Left ventricle myocardium superior (tissue), 1 donor: ENCODE results near the gene LZTR1. TPM values are rescaled to one million over a fixed set of nuclear protein-coding genes. Genes with fewer than 3 reads are reported as not detected.

Experiments
- ATAC-seq: fragments of 200-7000 bp; cut with Tn5 transposase; one replicate; pipeline ENCODE4 v1.9.1; 2020; ENCODE audit warnings: mild to moderate bottlenecking, moderate library complexity
- DNase-seq: peaks from one replicate; pipeline ENCODE4 v3.0.0-alpha.2; 2020
- intact Hi-C: fragments of 100-400 bp; cut with micrococcal nuclease; formaldehyde crosslinking; loops from one replicate; pipeline ENCODE4 v1.11.0; 2022
- total RNA-seq: library from RNA; stranded (reverse); fragmentation: NEBNext Ultra II Directional; extraction: Animal tissue kit (Norgen Biotek cat#: 25700); gene quantifications from one replicate; pipeline ENCODE4 v1.2.1, GENCODE V29; 2021
- donor health status: DM: no; HTN: yes; CAD: no; lungs with severe emphysema.

Gene LZTR1
- total RNA-seq, 1 donor from 2014 or later: 24.4 TPM

DNA sequence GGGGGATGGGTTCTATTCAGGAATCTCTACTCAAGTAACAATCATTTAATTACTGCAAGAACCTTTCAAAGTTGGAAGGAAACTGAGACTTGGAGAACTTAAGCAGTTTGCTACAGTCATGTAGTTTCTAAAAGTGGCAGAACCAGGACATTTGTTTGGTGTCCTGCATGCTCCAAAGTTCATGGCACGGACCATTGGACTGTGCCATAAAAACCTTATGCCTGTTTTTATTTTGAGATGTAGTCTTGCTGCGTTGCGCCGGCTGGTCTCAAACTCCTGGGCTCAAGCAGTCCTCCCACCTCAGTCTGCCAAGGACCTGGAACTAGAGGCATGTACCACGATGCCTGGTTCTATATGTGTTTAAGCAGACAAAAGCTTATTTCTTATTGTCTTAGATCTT lies 33.6 kb upstream of the LZTR1 start:
- no peak for ATAC-seq
- intact Hi-C loops: no loop called here
- DNase-seq: no peak

DNA sequence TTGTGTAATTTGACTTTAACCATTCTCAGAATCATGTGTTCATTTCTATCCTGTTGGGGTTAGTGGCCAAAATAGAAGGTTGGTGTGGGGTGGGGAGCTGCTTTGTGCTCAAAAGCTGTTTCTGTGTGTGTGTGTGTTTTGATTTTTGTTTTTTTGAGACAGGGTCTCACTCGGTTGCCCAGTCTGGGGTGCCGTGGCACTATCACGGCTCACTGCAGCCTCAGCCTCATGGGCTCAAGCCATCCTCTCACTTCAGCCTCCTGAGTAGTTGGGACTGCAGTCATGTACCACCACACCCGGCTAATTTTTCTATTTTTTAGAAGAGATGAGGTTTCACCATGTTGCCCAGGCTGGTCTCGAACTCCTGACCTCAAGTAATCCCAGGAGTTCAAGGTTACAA lies 33.1 kb upstream of the LZTR1 start:
- DNase-seq: no peak
- intact Hi-C loops: no loop called here
- no peak for ATAC-seq

DNA sequence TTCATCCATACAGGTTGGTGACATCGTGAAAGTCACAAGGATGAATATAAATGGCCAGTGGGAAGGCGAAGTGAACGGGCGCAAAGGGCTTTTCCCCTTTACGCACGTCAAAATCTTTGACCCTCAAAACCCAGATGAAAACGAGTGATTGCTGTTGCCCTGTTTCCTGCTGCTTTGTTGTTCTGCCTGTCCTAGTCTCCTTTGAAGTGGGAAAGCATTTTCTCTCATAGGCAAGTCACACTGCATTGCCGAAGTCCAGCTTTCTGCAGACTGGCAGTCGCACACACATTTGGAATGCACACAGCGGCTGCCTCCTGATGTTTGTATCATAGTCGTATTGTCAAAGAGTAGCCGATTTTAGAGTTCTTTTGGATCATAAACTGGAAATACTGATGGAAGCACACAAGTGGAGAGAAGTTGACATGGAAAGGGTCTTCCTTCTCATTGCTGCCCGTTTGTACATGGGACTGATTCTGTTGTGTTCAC lies 32.4 kb upstream of the LZTR1 start:
- no peak for DNase-seq
- intact Hi-C loops: no loop called here
- ATAC-seq: no peak

DNA sequence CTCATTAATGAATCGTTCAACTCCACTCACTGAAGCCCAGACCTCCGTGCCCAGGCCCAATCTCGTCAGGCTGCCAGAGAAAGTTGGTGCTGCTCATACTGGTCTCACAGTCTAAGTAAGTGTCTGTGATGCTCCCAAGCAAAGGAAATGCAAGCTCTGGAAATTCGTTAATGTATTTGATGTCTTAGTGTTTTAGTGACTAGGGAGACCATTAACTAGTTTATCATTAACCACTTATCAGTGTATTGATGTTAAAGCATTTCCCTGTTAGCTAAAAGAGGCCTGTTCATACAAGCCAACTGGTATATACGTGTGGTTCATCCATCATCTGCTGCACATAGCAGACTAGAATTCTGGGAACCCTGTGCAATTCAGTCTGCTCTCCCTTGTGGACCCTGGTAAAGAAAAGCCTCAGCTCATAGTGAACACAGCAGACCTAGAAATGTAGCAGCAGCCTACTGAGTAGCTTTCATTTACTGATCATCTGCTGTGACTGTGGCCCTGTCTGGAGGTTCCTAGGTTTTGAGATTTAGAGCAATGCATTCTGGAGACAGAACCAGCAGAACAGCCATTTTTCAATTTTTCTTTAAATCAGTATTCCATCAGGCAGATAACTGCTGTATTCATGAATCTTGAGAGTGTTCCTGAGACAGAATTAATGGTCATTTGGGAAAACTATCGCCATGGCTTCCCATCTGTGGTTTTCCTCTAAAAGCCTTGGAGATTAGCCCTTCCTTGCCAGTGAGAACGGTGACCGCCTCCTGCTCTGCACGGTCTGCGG lies 30.8 kb upstream of the LZTR1 start:
- intact Hi-C loops: no loop called here
- DNase-seq: no peak
- no peak for ATAC-seq

DNA sequence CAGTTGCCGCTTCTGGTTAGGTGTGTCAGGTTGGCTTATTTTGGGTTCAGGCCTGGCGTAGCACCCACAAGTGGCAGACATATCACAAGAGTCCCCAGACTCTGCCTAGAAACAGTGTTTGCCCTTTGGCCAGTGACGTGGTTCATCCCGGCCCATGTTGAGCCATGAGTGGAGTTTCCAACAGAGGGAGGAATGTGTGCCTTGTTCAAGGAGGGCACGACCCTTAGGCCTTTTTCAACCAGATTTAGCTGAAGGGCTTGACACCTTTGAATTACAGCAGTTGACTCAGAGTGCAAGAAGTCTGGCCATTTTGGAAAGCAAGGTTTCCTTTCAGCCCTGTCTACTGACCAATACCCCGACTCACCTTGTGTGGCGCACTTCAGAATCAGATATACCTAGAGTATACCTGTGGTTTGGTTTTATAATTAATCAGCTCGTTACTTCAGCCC lies 30.1 kb upstream of the LZTR1 start:
- no peak for DNase-seq
- no peak for ATAC-seq
- intact Hi-C loops: no loop called here

DNA sequence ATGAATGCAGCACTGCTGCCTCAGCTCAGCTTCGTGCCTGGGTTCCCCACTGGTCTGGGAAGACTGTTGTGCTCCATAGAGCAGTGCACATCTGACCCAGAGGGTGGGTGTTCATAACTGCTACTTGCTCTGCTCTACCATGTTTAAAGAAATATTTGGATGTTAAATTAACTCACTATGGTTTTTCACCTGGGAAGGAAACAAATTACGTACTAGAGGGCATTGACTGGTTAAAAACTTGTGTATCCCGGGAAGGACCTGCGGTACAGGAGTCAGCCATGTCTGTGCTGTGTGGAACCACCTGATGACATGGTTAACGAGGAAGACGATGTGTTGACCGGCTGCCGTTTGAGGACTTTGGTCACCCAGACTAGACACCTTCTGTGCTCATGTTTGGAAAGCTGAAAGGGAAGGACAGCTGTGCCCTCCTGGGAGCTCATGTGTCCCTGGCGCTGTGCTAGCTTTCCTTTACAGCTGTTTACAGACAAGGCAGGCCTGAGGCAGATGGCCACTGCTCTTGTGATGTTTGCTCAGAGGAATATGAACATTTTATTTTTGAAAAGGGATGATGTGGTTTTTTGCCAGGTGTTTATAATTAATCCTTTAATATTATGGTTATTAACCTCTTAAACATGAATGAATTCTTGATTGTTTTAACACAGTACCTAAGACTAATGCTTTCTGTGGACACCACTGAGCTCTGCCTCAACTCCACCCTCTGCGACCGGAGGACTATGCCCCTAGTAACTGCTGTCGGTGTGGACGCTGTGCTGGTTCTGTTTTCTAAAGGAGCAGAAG lies 29.4 kb upstream of the LZTR1 start:
- intact Hi-C loops: no loop called here
- ATAC-seq (no peak), DNase-seq (no peak)

DNA sequence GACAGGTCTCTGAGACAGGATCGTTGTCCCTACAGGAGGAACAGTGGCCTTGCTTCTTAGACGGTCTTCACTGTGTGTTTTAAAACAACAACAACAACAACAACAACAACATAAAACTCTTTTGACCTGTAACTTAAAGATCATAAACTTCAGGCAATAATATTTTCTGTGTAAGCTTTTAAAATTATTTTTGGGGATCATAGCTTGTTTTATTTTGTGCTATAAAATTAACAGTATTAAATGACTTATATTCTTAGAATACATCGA lies 28.8 kb upstream of the LZTR1 start:
- DNase-seq (no peak), ATAC-seq (no peak)
- intact Hi-C loops: no loop called here

DNA sequence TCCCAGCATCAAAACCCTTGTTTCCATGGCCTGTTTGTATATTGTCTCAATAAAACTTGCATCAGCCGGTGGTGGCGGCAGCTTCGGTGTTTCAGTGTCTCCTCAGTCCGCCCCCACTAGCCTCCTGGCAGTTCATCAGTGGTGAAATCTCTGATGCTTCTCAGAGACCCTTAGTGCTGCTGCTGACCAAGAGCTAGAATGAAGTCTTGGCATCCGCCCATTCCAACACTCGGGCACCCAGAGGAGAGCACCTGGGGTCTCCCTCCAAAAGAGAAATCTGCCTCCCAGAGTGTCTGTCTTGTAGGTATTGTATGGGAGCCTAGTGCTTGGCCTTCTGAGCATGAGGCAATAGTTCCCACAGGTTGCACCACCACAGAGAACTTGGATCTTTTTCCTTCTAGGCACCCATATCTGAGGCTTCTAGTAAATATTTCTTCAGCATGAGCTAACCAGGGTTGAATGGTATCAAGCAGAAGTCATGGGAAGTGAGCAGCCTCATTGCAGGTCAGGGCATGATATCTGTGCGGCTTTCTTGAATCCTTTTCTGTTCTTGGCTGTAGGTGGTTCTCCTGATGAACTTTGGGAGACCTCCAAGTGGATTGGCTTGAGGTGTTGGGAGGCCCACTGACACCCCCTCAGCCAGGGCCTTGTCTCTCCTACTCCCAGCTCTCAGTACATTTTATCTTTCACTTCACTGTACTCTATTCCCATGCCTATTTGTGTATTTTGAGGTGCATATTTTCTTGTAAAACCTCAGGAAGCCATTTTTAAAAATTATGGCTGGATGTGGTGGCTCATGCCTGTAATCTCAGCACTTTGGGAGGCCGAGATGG lies 28.2 kb upstream of the LZTR1 start:
- no peak for DNase-seq
- ATAC-seq: no peak
- intact Hi-C loops: no loop called here

DNA sequence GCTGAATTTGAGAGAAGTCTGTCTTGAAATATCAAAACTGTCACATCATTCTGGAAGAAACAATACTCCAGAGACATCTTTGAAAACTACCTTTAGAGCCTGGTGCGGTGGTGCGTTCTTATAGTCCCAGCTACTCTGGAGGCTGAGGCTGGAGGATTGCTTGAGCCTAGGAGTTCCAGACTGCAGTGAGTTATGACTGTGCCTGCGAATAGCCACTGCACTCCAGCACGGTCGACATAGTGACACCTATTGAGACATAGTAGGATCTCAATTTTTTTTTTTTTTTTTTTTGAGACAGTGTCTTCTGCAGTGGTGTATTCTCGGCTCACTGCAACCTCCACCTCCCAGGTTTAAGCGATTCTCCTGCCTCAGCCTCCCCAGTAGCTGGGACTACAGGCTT lies 26.5 kb upstream of the LZTR1 start:
- intact Hi-C loops: no loop called here
- ATAC-seq (no peak), DNase-seq (no peak)

DNA sequence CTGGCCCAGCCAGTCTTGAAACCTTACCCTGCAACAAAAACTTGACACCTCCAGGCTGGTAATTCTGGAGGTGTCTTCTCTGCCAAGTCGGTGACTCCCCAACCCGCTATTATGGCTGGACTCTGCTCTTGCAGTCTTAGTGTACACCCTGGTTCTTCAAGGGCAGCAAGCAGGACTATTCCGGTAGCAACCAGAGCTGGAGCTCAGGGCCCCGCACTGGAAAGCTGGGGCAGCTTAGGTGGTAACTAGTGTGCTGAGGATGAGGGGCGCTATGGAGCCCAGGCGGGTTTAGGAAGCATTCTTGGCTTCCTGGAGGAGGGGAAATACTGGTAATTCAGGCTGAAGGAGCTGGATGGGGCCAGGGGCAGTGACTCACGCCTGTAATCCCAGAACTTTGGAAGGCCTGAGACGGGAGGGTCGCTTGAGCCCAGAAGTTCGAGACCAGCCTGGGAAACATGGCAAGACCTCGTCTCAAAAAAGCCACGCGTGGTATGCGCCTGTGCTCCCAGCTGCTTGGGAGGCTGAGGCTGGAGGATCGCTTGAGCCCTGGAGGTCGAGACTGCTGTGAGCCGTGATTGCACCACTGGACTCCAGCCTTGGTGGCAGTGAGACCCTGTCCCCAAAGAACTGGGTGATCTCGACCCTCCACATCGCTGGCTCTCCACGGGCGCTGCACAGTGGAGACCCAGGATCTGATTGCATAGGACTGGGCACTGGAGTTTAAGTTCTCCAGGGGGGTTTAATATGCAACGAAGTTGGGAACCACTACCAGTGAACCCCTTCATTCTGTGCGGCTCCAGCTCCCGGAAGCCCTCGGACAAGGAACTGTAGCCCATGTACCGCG lies 25.6 kb upstream of the LZTR1 start:
- ATAC-seq: no peak
- DNase-seq: no peak
- intact Hi-C loops: no loop called here

DNA sequence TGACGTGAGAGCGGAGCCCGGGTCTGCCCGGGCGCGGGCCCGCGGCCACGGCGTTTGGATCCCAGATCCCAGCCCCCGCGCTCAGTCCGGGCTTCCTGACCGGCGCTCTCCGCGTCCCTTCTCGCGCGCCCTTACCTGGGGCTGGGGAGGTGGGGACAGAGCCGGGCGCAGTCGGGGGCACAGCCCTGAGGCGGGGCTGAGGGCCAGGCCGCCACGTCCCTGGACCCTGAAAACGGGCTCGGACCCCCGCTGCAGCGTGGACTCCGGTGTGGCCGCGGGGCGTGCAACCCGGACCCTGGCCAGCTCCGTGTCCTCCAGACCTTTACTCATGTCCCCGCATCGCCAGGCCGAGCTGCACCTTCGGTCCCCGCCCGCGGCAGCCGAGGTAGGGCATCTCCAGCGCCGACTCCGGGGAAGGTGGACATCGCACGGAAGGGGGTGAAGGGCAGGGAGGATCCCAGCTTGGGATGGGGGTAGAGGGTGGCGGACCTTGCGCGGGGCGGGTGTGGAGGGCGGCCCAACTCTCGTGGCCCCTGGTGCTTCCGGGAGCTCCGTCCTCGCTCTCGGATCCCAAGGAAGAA lies 24.9 kb upstream of the LZTR1 start:
- DNase-seq: peak; percentile 49

DNA sequence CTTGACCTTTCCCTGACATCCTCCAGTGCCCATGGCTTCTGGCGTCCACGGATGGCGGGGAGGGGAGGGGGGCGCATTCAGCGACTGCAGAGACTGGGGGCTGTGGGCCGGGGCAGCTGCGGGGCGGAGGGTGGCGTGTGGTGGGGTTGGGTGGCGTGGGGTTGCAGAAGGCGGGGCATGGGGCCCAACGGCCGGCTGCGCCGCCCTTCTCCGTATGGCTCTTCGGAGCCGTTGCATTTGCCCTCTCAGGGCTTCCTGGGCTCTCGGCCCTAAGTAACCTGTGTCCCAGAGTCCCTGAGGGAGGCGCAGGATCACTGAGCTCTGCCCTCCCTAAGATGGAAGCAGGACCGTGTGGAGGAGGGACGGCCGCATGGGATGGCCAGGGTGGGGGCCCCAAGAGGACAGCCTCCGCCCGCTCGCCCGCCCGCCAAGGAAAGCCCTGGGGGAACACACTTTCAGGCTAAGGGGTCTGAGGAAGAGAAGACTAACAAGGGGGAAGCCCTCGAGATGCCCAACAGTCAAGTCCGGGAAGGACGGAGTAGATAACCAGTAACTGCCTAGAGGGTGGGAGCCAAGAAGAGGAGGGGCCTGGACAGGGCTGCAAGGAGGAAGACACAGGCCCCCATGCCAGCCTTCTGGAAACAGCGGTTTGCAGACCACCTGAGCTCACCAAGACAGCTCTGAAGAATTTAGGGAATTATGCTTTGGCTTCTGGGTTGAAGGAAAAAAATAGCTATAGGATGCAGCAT lies 24.2 kb upstream of the LZTR1 start:
- DNase-seq (peak; percentile 62), ATAC-seq (peak; percentile 75)
- intact Hi-C loops: no loop called here

More for the DNA sequence above, 24.9 kb upstream of the LZTR1 start:
- intact Hi-C loops: no loop called here
- peak; percentile 59 for ATAC-seq

DNA sequence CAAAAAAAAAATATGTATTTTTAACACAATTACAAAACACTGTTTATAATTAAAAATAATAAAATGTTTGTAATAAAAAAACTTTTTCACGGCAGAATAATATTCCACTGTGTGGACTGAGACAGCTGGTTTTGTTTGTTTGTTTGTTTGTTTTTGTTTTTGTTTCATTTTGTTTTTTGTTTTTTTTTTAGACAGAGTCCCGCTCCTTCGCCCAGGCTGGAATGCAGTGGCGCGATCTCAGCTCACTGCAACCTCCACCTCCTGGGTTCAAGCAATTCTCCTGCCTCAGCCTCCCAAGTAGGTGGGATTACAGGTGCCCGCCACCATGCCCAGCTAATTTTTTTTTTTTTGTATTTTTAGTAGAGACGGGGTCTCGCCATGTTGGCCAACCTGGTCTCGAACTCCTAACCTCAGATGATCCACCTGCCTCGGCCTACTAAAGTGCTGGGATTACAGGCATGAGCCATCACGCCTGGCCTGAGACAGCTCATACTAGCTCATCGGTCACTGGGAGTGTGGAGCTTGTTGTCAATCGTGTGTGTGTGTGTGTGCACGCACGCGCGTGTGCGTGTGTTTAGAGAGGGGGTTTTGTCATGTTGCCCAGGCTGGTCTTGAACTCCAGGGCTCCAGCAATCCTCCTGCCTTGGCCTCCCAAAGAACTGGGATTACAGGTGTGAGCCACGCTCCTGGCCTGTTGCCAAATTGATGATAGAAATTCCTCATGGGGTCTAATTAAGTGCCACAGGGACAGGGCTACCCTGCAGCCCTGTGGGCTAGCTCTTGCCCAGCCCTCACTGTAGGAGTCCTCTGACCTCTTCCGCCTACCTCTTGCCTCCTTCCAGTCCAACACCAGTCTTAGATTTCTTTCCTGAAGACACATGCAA lies 22.3 kb upstream of the LZTR1 start:
- intact Hi-C loops: no loop called here
- ATAC-seq: no peak
- no peak for DNase-seq

DNA sequence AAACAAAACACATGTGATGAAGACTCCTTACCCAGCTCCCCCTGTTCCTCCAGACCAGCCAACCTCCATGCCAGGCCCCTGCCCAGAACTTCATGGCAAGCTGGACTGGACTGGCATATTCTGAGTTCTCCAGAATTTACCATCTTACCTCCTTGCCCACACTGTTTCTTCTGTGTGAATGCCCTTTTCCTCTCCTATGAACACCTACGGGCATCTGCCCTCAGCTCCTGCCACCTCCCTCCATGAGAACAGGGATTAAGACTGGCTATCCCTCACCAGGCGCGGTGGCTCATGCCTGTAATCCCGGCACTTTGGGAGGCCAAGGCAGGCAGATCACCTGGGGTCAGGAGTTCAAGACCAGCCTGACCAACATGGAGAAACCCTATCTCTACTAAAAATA lies 21.5 kb upstream of the LZTR1 start:
- DNase-seq (no peak), ATAC-seq (no peak)
- intact Hi-C loops: no loop called here

DNA sequence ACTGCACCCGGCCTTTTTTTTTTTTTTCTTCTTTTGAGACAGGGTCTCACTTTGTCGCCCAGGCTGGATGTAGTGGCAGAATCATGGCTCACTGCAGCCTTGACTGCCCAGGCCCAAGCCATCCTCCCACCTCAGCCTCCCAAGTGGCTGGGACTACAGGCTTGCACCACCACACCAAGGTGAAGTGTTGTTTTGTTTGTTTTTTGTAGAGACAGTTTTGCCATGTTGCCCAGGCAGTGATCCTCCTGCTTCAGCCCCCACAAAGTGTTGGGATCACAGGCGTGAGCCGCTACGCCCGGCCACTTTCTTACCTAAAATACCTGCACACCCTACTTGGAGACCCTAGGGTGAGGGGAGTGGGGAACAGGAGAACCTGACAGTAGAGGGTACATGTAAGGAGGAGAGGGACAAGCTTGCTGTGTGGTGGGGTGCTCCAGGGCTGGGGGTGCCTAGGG lies 19.6 kb upstream of the LZTR1 start:
- DNase-seq: no peak
- intact Hi-C loops: no loop called here
- no peak for ATAC-seq

DNA sequence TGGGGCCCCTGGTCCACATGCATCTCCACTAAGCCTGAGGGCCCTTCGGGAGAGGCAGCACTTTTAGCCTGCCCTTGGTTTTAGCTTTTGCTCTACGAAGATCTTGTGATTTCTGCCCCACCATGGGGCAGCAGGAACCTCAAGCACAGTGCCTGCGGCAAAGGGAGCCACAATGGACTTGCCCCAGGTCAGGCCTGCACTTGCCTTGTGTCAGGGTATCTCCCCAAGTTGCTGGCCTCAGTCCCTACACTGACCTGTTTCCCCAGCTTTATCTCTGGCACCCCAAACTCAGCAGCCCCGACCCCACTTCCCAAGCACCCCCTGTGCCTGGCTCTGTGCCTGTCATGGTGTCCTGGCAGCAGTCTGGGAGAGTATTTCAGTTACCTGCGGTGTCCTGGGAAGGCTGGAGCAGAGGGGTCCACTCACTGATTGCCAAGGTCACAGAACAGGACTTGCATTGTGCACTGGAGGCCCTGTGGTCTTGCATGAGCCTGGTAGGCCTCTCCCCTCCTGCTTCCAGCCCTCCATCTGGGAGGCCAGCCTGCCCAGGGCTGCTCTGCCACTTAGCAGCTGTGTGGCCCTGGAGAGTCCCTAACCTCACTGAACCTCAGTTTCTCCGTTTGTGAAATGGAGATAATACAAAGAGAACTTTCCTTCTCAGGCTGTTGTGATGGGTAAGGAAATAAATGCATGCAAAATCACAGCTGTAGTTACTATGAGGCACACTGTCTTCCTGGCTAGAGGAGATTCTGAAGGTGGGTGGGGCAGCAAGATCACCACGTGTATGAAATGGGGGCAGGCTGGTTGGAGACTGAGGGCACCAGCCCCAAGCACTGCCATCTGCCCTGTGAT lies 18.7 kb upstream of the LZTR1 start:
- DNase-seq: no peak
- no peak for ATAC-seq
- intact Hi-C loops: no loop called here
